ENCODE measurements around the gene SNCAIP.

Gene SNCAIP

DNA sequence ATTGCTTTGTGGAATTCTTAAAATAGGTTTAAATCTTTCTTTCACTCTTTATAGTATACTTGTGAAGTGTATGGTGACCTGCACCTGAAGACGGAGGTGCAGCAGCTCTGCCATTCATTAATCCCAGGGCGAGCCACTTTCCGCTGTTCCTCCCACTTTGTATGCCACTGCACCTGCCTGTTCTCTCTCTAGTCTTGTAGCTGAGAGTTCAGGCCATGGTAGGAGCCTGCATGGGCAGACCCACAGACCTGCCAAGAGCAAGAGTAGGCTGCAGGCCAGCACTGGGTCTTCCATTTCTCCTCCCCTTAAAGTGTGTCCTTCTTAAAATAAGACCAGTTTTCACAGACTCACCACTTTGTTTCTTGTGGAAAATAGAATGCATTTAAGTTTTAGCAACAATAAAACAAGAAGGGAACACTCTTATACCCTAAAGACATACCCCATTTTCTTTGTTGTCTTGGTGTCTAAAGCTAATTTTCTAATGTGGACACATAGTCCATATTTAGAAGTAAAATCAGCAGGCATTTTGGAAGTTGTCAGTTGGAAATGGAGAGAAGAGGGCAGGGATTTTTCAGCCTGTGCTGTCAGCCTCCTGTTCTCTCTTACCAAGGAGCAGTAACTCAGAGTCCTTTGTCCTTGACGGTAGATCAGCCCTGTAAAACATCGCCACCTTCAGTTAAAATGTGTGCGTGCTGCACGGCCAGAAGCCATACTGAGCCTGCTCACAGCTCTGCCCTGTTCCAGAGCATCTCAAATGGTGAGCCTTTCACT lies 103.2 kb downstream of the SNCAIP start:
- H3K4me3 ChIP-seq (ENCODE audit: low read depth, low read length) = no peak overlapping the region
- no peak for DNase-seq (ENCODE audit: low read depth)
- TF ChIP-seq, protein P1, sequence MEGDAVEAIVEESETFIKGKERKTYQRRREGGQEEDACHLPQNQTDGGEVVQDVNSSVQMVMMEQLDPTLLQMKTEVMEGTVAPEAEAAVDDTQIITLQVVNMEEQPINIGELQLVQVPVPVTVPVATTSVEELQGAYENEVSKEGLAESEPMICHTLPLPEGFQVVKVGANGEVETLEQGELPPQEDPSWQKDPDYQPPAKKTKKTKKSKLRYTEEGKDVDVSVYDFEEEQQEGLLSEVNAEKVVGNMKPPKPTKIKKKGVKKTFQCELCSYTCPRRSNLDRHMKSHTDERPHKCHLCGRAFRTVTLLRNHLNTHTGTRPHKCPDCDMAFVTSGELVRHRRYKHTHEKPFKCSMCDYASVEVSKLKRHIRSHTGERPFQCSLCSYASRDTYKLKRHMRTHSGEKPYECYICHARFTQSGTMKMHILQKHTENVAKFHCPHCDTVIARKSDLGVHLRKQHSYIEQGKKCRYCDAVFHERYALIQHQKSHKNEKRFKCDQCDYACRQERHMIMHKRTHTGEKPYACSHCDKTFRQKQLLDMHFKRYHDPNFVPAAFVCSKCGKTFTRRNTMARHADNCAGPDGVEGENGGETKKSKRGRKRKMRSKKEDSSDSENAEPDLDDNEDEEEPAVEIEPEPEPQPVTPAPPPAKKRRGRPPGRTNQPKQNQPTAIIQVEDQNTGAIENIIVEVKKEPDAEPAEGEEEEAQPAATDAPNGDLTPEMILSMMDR (IDR thresholded peaks at IDR 0.05; ENCODE audit: low read depth, low read length, missing control alignments) = peak; percentile 75

DNA sequence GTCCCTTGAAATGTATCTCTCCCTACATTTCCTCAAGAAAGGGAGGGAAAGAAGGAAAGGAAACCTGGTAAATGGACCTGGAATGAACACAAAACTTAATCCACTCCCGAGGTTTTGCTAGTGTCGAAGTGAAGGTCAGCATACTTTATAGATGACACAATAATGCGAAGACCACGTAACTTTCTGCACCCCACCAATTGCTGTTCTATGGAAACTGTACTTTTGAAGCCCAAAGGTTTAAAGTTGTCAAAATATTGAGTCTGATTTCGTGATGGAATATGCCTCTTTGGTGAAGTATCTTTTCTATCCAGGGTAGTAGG lies 103.7 kb downstream of the SNCAIP start:
- DNase-seq (ENCODE audit: low read depth) = no peak
- H3K4me3 ChIP-seq (ENCODE audit: low read depth, low read length) = no peak overlapping the region
- TF ChIP-seq, protein P1 (IDR thresholded peaks at IDR 0.05; ENCODE audit: low read depth, low read length, missing control alignments) = no peak

DNA sequence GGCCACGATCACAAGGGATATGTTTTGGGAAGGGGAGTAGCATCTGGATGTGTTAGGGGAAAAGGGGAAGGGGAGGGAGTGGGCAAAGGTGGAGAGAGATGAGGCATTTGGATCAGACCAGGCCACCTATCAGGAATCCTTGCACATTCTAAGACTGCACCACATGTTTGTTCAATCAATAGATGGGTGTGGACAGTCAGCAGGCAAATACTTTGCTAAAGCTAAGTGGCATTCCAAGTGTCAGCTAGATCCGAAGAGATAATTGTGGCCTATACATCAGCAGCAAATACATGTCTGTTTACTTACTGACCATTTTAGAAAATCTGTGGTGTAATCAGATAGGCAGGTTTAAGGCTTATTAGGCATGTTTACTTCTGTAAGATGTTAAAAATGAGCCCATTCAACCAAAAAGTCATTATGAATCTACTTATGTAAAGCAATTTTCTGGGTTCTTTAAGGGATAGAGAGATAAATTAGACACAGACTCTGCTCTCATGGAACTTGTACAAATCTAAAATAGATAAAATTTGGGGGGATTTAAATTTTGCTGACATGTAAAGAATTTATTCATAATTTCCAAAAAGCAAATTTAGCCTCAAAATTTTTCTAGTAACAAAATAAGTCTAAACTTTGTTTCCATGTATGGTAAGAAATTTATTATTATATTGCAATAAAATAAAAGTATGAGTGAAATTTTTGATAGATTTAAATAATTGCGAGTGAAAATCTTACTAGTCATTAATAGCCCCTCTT lies 107.3 kb downstream of the SNCAIP start:
- TF ChIP-seq, protein P1 (IDR thresholded peaks at IDR 0.05; ENCODE audit: low read depth, low read length, missing control alignments) = no peak
- no peak overlapping the region for H3K4me3 ChIP-seq (ENCODE audit: low read depth, low read length)
- DNase-seq (ENCODE audit: low read depth) = no peak

DNA sequence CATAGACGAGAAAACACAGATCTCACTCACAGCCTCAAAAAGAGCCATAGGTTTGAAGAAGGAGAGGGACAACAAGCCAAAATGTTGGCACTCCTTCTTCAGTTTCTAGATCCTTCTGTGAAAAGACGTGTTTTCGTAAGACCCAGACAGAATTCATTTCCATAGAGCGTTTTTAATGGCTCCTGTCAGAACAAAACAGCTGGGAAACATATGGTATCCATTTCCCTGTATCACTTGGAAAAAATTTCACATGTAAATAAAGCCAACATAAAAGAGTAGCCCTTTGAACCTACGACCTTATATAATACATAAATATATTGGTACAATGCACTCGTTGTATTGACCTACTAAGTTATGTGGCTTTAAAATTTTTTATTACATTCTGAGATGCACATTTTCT lies 108.1 kb downstream of the SNCAIP start:
- TF ChIP-seq, protein P1 (IDR thresholded peaks at IDR 0.05; ENCODE audit: low read depth, low read length, missing control alignments) = no peak
- no peak for DNase-seq (ENCODE audit: low read depth)
- no peak overlapping the region for H3K4me3 ChIP-seq (ENCODE audit: low read depth, low read length)

DNA sequence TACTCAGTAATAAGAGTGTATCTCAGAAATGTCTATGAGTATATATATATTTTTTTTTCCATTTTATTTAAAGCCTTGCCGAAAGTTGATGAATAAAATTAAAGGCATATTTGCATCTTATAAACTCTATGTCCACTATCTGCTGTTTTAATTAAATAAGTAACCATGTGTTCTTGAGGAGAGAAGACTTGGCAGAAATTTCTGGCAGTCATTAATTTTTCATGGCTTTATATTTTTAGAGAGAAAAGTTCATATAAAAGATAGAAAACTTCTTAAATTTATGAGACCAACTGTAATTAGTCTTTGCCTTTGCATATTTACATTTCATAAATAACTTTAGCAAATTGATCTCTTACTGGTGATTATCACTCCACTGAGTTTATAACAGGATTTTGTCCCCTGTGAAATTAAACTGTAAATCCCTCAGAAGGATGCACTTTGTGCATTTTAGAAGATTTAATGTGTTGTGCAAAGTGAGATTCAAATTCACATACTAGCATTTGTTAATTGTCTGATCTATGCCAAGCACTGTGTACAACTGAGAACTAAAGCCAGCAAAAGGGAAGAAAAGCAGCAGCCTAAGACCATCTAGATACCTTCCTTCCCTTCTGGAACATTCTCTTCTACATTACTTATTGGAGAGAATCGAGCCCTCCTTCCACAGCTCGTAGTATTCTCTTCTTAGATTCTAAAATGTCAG lies 108.7 kb downstream of the SNCAIP start:
- TF ChIP-seq, protein P1 (IDR thresholded peaks at IDR 0.05; ENCODE audit: low read depth, low read length, missing control alignments) = no peak
- no peak overlapping the region for H3K4me3 ChIP-seq (ENCODE audit: low read depth, low read length)
- DNase-seq (ENCODE audit: low read depth) = no peak

DNA sequence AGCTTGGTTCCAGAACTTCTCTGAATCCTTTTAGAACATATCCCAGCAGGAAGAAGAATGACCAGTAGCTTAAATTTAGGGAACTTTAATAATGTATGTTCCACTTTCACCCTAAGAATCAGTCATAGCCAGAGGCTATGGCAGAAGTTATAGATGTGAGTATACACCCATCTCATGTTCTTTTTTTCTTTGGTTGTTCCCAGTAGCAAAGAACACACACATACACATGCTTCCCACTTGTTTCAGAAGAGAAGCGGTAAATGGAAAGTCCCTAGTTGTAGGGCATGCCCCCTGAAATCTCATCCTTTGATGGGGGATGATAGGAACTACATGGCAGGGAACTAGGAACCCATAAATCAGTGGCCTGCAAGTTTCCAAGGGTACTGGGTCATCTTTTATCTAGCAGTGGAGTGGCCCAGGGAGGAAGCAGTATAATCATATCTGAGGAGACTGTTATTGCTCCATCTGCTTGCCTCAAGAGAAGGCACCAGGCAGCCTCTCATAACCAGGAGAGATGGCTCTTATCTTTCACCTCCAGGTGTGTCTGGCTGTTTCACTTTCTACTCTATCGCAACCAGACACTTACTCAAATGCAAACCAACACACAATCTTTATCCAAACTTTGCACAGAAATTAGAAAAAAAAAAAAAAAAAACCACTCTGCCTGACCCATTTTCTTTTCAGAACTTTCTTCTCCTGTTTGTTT lies 109.5 kb downstream of the SNCAIP start:
- no peak for DNase-seq (ENCODE audit: low read depth)
- TF ChIP-seq, protein P1 (IDR thresholded peaks at IDR 0.05; ENCODE audit: low read depth, low read length, missing control alignments) = no peak
- no peak overlapping the region for H3K4me3 ChIP-seq (ENCODE audit: low read depth, low read length)
